Heart left ventricle (tissue), 16 donors: Measurements from ENCODE around the gene MED8. TPM values are rescaled to one million over a fixed set of nuclear protein-coding genes. Genes with fewer than 3 reads are reported as not detected.
A peak's percentile ranks its signal among the peaks of the same experiment; 100 is the strongest.

Source experiments
- ATAC-seq, 4 donors: fragments of 200-7000 bp; cut with Tn5 transposase; one replicate each; pipeline ENCODE4 v1.9.1; 2020 to 2022; ENCODE audit warnings: moderate library complexity in 4 of 4, mild to moderate bottlenecking in 3 of 4, moderate number of reproducible peaks in 1 of 4
- DNase-seq, 5 donors: peaks; one replicate each; pipeline ENCODE4 v3.0.0-alpha.2; 2020
- H3K27ac ChIP-seq, 12 donors: fragments of 200-600 bp; sonication (generic) in 4 of 12; one replicate each; pipeline versions ENCODE4 v1.5.0 to v1.8.0; 2016 to 2022; ENCODE audit warnings: mild to moderate bottlenecking in 2 of 12
- H3K27me3 ChIP-seq, 9 donors: fragments of 200-600 bp; sonication (generic) in 2 of 9; one replicate each; pipeline versions ENCODE4 v1.5.1 to v1.8.0; 2016 to 2022; ENCODE audit warnings: mild to moderate bottlenecking in 3 of 9
- H3K36me3 ChIP-seq, 9 donors: fragments of 200-600 bp; sonication (generic) in 2 of 9; one replicate each; pipeline versions ENCODE4 v1.5.0 to v1.8.0; 2018 to 2022; ENCODE audit warnings: mild to moderate bottlenecking in 2 of 9
- H3K4me1 ChIP-seq, 12 donors: fragments of 200-600 bp; sonication (generic) in 4 of 12; one replicate each; pipeline versions ENCODE4 v1.5.0 to v1.8.0; 2016 to 2022; ENCODE audit warnings: mild to moderate bottlenecking in 3 of 12
- H3K4me3 ChIP-seq, 12 donors: fragments of 200-600 bp; sonication (generic) in 4 of 12; one replicate each; pipeline versions ENCODE4 v1.5.0 to v1.8.0; 2017 to 2022; ENCODE audit warnings: mild to moderate bottlenecking in 9 of 12, moderate library complexity in 4 of 12
- H3K9me3 ChIP-seq, 12 donors: fragments of 200-600 bp; sonication (generic) in 4 of 12; one replicate each; pipeline versions ENCODE4 v1.5.0 to v1.8.0; 2016 to 2022; ENCODE audit warnings: mild to moderate bottlenecking in 1 of 12
- CTCF ChIP-seq, 12 donors: fragments of 200-600 bp; sonication (generic) in 4 of 12; IDR thresholded peaks; one replicate each; pipeline versions ENCODE4 v1.5.0 to v1.8.0; 2018 to 2022; ENCODE audit warnings: antibody characterized with exemption in 12 of 12, mild to moderate bottlenecking in 5 of 12
- POLR2A ChIP-seq, 2 donors: fragments of 450-650 bp; IDR thresholded peaks; one replicate each; pipeline ENCODE4 v1.6.1; 2017; ENCODE audit warnings: antibody characterized with exemption in 2 of 2, mild to moderate bottlenecking in 2 of 2, moderate library complexity in 2 of 2
- WGBS, 4 donors: extraction: QIAGEN DNeasy Blood & Tissue Kit in 2 of 4; methylation state at CpG; one replicate each; pipeline versions ENCODE4 v1.1.5 to v1.1.7; 2013 to 2018; 5-methylcytosine and 5-hydroxymethylcytosine counted together
- intact Hi-C, 10 donors: fragments of 100-400 bp; cut with DNase I; formaldehyde crosslinking; loops; one replicate each; pipeline versions ENCODE4 v1.11.1 to v1.14.2; 2022
- polyA plus RNA-seq, 2 donors: library from polyadenylated mRNA; stranded (reverse); fragments of 200-250 nt; gene quantifications; one replicate each; pipeline ENCODE4 v1.2.3, GENCODE V29; 2013
- total RNA-seq, 9 donors: library from RNA; depleted of rRNA in 2 of 9; stranded (reverse); fragments of >200 nt in 2 of 9; fragmentation: NEBNext Ultra II Directional in 3 of 9; extraction: Animal tissue kit (Norgen Biotek cat#: 25700) in 3 of 9; gene quantifications; one replicate each; pipeline versions ENCODE4 v1.1.0 to v1.2.4, GENCODE V29; 2016 to 2023
- donor health status: ischemic (EF 13 %, LVEDD 7.1; RV severe dilation, severe dysfunction).
- donor health status: healthy with polysubstance abuse.
- donor health status: DM: no; HTN: yes; CAD: no.
- donor health status: DM: no; HTN: no; CAD: no.
- donor health status: ischemic (EF 25% LVEDD 6.9; RV normal size, moderate dysfunction).
- donor health status: ischemic (EF 25% LVEDD 5.7; RV mildly dilated, moderate dysfunction).
- donor health status: healthy.
- donor health status: DM: yes; HTN: yes; CAD: no.
- donor health status: ischemic (EF 35%, LVEDD 5.7; RV mildly dilated, moderate dysfunction).
- donor health status: nonischemic (EF 11% LVEDD 7.7; RV severe dilation, severe dysfunction).
- donor health status: DM: yes; HTN: yes; CAD: no.
- donor health status: PGD.
- donor health status: ischemic (EF 29% LVEDD 5.4; RV normal size, mild dysfunction).
- donor health status: nonischemic (EF 23%, LVEDD 6.1; RV moderate dilation, normal function).

MED8 gene
- total and polyA plus RNA-seq, 11 donors = 11.7 to 31.4 (median 16.9) TPM

GRCh38 chr1:43410571-43410970, 21.0 kb upstream of the MED8 start:
- ATAC-seq (no peak), DNase-seq (no peak)
- no peaks in the 10 kb centered on the region for H3K27me3 ChIP-seq
- 92 to 95% (median 94%) methylated on average over 3 of the region's 3 CpGs for WGBS, 4 donors
- no peak overlapping the region for H3K4me3 ChIP-seq
- TF ChIP-seq POLR2A (IDR thresholded peaks at IDR 0.05) (no peak), CTCF (IDR thresholded peaks at IDR 0.05) (no peak)
- peaks cover 4 to 73% (median 53%) of the 10 kb centered on the region in 9 donors for H3K36me3 ChIP-seq
- H3K4me1 ChIP-seq = peaks cover 0 to 3% (median 0%) of the 10 kb centered on the region in 12 donors
- no peaks in the 10 kb centered on the region for H3K9me3 ChIP-seq
- H3K27ac ChIP-seq = no peak overlapping the region
- intact Hi-C loops = no loop called here

- 78 to 90% (median 83%) methylated on average over 2 of the region's 2 CpGs for WGBS, 4 donors
- Histone ChIP-seq H3K36me3 (peaks cover 4 to 84% (median 77%) of the 10 kb centered on the region in 9 donors), H3K4me1 (peaks cover 0 to 11% (median 2%) of the 10 kb centered on the region in 12 donors), H3K27me3 (no peaks in the 10 kb centered on the region), H3K27ac (no peak overlapping the region), H3K9me3 (no peaks in the 10 kb centered on the region), H3K4me3 (no peak overlapping the region)
- TF ChIP-seq POLR2A (IDR thresholded peaks at IDR 0.05) = no peak
- TF ChIP-seq CTCF (IDR thresholded peaks at IDR 0.05) = no peak
- intact Hi-C loops = no loop called here
- no peak for ATAC-seq
- DNase-seq = no peak
Observed at GRCh38 chr1:43405876-43406234, 16.3 kb upstream of the MED8 start.

DNA sequence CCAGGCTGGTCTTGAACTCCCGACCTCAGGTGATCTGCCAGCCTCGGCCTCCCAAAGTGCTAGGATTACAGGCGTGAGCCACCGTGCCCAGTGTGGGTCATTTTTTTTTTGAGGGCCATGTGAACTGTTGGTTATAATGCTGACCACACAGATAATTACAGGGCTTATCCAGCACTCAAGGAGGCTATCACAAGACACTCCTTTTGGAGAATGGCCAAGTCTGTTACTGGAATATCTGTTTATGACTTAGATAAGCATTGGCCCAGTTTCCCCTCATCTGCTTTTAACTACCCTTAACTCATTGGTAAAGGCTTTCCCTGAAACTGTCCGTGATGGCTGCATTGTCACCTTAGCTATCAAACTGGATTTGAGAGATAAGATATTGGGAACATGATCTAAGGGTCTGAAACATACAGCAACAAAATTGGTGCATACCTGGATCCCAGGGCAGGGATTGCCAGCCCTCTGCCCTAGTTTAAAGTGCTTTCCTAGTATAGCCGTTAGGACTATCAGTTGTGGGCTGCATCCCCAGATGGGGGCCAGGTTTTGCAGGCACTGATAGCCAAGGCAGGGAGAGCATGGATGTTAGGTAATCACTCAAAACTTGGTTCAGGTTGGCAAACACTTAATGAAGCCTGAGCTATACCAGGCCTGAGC, 15.7 kb upstream of the MED8 start:
- Histone ChIP-seq H3K4me1 (peaks cover 0 to 11% (median 2%) of the 10 kb centered on the region in 12 donors), H3K27ac (no peak overlapping the region), H3K9me3 (no peaks in the 10 kb centered on the region), H3K4me3 (no peak overlapping the region), H3K27me3 (no peaks in the 10 kb centered on the region), H3K36me3 (peaks cover 4 to 84% (median 74%) of the 10 kb centered on the region in 9 donors)
- ATAC-seq (peak in 3 of 4 donors; percentile 31 to 39 (median 33)), DNase-seq (no peak)
- 55 to 62% (median 59%) methylated on average over 6 of the region's 6 CpGs for WGBS, 4 donors
- TF ChIP-seq CTCF (IDR thresholded peaks at IDR 0.05) (no peak), POLR2A (IDR thresholded peaks at IDR 0.05) (no peak)
- intact Hi-C loops = no loop called here

DNA sequence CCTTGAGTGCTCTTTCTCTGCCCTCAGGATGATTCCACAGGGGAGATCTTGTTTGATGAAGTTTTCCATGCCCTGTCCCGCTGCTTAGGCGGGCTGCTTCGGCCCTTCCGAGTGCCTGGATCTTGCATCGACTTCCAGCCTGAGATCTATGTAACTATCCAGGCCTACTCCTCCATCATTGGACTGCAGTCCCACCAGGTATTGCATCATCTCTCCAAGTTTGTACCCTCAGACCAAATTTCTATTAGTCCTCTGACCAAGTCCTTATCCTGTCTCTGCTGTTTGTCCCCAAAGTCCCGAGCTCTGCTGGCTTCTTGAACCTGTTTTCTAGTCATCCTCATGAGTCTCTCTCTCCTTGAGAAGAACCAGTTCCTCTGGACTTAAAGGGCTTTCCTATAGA, 14.8 kb upstream of the MED8 start:
- DNase-seq = no peak
- peaks cover 4 to 80% (median 64%) of the 10 kb centered on the region in 9 donors for H3K36me3 ChIP-seq
- no peaks in the 10 kb centered on the region for H3K9me3 ChIP-seq
- H3K27ac ChIP-seq = no peak overlapping the region
- no peak overlapping the region for H3K4me3 ChIP-seq
- no peak for ATAC-seq
- peaks cover 0 to 11% (median 2%) of the 10 kb centered on the region in 12 donors for H3K4me1 ChIP-seq
- WGBS, 4 donors = 95 to 99% (median 96%) methylated on average over 6 of the region's 6 CpGs
- TF ChIP-seq CTCF (IDR thresholded peaks at IDR 0.05) = no peak
- TF ChIP-seq POLR2A (IDR thresholded peaks at IDR 0.05) = no peak
- H3K27me3 ChIP-seq = no peaks in the 10 kb centered on the region
- intact Hi-C loops = no loop called here
